Measurements from ENCODE around the gene CLCA2.

Gene CLCA2

DNA sequence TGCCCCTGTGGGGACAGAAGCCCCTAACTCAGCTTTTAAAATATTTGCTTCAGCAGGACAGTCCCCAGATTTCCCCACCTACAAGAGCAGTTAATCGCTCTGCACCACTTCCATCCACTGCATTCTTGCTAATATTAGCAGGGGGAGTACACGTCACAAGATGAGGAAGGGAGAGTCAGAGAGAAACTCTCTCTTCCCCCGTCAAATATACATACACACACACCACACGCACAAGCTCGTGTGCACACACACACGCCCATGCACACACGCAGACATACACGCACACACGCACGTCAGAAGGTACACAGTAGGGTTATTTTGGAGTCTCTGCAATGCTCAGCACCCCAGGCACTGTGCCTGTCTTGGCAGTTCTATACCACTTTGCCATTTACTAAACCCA is 46.9 kb downstream of the CLCA2 start:
- TF ChIP-seq CTCF (conservative IDR thresholded peaks at IDR 0.05; ENCODE audit: low read depth, low read length) = no peak
- H3K4me1 ChIP-seq (ENCODE audit: low read depth, poor library complexity, severe bottlenecking) = peaks cover 12% of the 10 kb centered on the region

GRCh38 chr1:86471291-86471690 is 47.3 kb downstream of the CLCA2 start:
- Histone ChIP-seq H2AFZ (ENCODE audit: low read depth) (no peak overlapping the region), H3K9ac (no peak overlapping the region), H3K4me3 (IDR thresholded peaks at IDR 0.05; ENCODE audit: insufficient read depth, low read depth, low read length) (no peak overlapping the region), H3K36me3 (ENCODE audit: insufficient read depth) (no peaks in the 10 kb centered on the region), H3K79me2 (ENCODE audit: insufficient read depth, low read depth) (no peaks in the 10 kb centered on the region), H3K4me1 (ENCODE audit: low read depth, poor library complexity, severe bottlenecking) (peaks cover 12% of the 10 kb centered on the region), H3K27me3 (ENCODE audit: insufficient read depth, low read depth) (peaks cover 14% of the 10 kb centered on the region), H3K4me2 (no peak overlapping the region), H4K20me1 (ENCODE audit: insufficient read depth) (no peaks in the 10 kb centered on the region), H3K27ac (no peak overlapping the region)
- no peak for TF ChIP-seq CTCF (conservative IDR thresholded peaks at IDR 0.05; ENCODE audit: low read depth, low read length)

More for the DNA sequence above, 46.9 kb downstream of the CLCA2 start:
- H4K20me1 ChIP-seq (ENCODE audit: insufficient read depth) = no peaks in the 10 kb centered on the region
- H3K9ac ChIP-seq = no peak overlapping the region
- no peak overlapping the region for H3K27ac ChIP-seq
- H3K79me2 ChIP-seq (ENCODE audit: insufficient read depth, low read depth) = no peaks in the 10 kb centered on the region
- no peak overlapping the region for H3K4me2 ChIP-seq
- H3K4me3 ChIP-seq (IDR thresholded peaks at IDR 0.05; ENCODE audit: insufficient read depth, low read depth, low read length) = no peak overlapping the region
- no peak overlapping the region for H2AFZ ChIP-seq (ENCODE audit: low read depth)
- H3K36me3 ChIP-seq (ENCODE audit: insufficient read depth) = no peaks in the 10 kb centered on the region
- peaks cover 14% of the 10 kb centered on the region for H3K27me3 ChIP-seq (ENCODE audit: insufficient read depth, low read depth)

DNA sequence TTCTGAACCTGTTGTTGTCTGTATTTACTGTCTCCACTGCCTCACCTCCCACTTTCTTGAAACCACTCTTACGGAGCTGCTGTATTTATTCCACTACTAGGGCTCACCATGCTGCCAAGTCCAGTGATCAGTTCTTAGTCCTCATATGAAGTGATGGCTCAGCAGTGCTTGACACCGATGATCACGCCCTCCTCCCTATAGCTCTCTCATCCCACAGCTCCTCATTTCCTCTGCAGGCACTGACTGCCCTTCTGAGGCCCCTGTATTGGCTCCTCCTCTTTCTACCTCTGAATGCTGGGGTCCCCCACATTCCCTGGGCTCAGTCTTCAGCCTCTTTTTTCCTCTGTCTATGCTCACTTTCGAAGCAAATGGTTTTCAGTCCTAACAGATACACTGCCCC is 48.2 kb downstream of the CLCA2 start:
- no peak for TF ChIP-seq CTCF (conservative IDR thresholded peaks at IDR 0.05; ENCODE audit: low read depth, low read length)
- H3K4me2 ChIP-seq = no peak overlapping the region
- H4K20me1 ChIP-seq (ENCODE audit: insufficient read depth) = no peaks in the 10 kb centered on the region

DNA sequence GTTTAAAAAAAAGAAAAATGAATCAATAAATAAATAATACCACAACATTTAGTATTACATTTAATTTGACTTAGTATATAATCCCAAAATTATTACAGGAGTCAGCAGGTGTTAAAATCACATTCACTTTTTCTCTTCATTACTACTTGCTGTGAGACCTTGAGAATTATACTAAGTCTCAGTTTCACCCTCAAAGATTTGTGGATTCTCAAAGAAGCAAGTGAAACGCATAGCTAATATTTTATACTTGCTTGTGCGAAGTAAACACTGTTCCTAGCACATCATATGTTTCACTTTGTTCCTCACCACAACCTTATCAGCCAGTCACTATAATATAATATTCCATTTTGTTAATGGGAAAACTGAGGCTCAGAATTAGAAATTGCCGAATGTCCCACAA is 48.8 kb downstream of the CLCA2 start:
- Histone ChIP-seq H2AFZ (ENCODE audit: low read depth) (no peak overlapping the region), H3K36me3 (ENCODE audit: insufficient read depth) (no peaks in the 10 kb centered on the region), H3K4me2 (peak overlapping the region; percentile 1; the same call in 1 of the 2 replicates), H3K27ac (no peak overlapping the region), H3K27me3 (ENCODE audit: insufficient read depth, low read depth) (peaks cover 14% of the 10 kb centered on the region), H3K4me3 (IDR thresholded peaks at IDR 0.05; ENCODE audit: insufficient read depth, low read depth, low read length) (no peak overlapping the region), H3K79me2 (ENCODE audit: insufficient read depth, low read depth) (no peaks in the 10 kb centered on the region), H3K9ac (no peak overlapping the region), H4K20me1 (ENCODE audit: insufficient read depth) (no peaks in the 10 kb centered on the region), H3K4me1 (ENCODE audit: low read depth, poor library complexity, severe bottlenecking) (peaks cover 12% of the 10 kb centered on the region)
- no peak for TF ChIP-seq CTCF (conservative IDR thresholded peaks at IDR 0.05; ENCODE audit: low read depth, low read length)

More for the DNA sequence above, 48.2 kb downstream of the CLCA2 start:
- H2AFZ ChIP-seq (ENCODE audit: low read depth) = no peak overlapping the region
- H3K79me2 ChIP-seq (ENCODE audit: insufficient read depth, low read depth) = no peaks in the 10 kb centered on the region
- H3K27me3 ChIP-seq (ENCODE audit: insufficient read depth, low read depth) = peaks cover 14% of the 10 kb centered on the region
- H3K27ac ChIP-seq = no peak overlapping the region
- no peaks in the 10 kb centered on the region for H3K36me3 ChIP-seq (ENCODE audit: insufficient read depth)
- no peak overlapping the region for H3K9ac ChIP-seq
- H3K4me3 ChIP-seq (IDR thresholded peaks at IDR 0.05; ENCODE audit: insufficient read depth, low read depth, low read length) = no peak overlapping the region
- peaks cover 12% of the 10 kb centered on the region for H3K4me1 ChIP-seq (ENCODE audit: low read depth, poor library complexity, severe bottlenecking)
